Hematopoietic multipotent progenitor cell treated with erythropoietin and hydrocortisone succinate and interleukin-3 and kit ligand, for 6 days (in vitro differentiated cells): ENCODE data around the gene PGRMC2.
A peak's percentile ranks its signal among the peaks of the same experiment; 100 is the strongest.

Experiments used
- DNase-seq: peaks from one replicate; pipeline ENCODE4 v3.0.0-alpha.2; 2015

Gene PGRMC2

GRCh38 chr4:128298852-128299251 is 11.2 kb upstream of the PGRMC2 start:
- DNase-seq: peak; percentile 59

GRCh38 chr4:128298146-128298758 is 10.6 kb upstream of the PGRMC2 start:
- no peak for DNase-seq

GRCh38 chr4:128295255-128295654 is 7.6 kb upstream of the PGRMC2 start:
- DNase-seq: no peak

GRCh38 chr4:128294464-128294863 is 6.9 kb upstream of the PGRMC2 start:
- DNase-seq: no peak

- no peak for DNase-seq
Measured at GRCh38 chr4:128292349-128292748, 4.7 kb upstream of the PGRMC2 start.

GRCh38 chr4:128291096-128291495 is 3.5 kb upstream of the PGRMC2 start:
- no peak for DNase-seq

- DNase-seq: no peak
Measured at GRCh38 chr4:128290526-128290925, 2.9 kb upstream of the PGRMC2 start.

GRCh38 chr4:128289523-128290158 is 2.0 kb upstream of the PGRMC2 start:
- DNase-seq: peak; percentile 90

- DNase-seq: peak; percentile 68
Measured at GRCh38 chr4:128288689-128289106, 1.1 kb upstream of the PGRMC2 start.

- peak; percentile 100 for DNase-seq
Measured at GRCh38 chr4:128287871-128288688, 467 bp upstream of the PGRMC2 start.

- peak; percentile 87 for DNase-seq
Measured at GRCh38 chr4:128286474-128287058, 1.0 kb downstream of the PGRMC2 start.

- DNase-seq: no peak
Measured at GRCh38 chr4:128285085-128285997, 2.3 kb downstream of the PGRMC2 start.

GRCh38 chr4:128284317-128284716 is 3.3 kb downstream of the PGRMC2 start:
- DNase-seq: no peak

- no peak for DNase-seq
Measured at GRCh38 chr4:128283071-128283470, 4.5 kb downstream of the PGRMC2 start.

GRCh38 chr4:128282516-128282915 is 5.1 kb downstream of the PGRMC2 start:
- no peak for DNase-seq

GRCh38 chr4:128281354-128281753 is 6.3 kb downstream of the PGRMC2 start:
- no peak for DNase-seq

GRCh38 chr4:128279624-128280225 is 7.9 kb downstream of the PGRMC2 start:
- no peak for DNase-seq

- DNase-seq: no peak
Measured at GRCh38 chr4:128277856-128278255, 9.8 kb downstream of the PGRMC2 start.

- no peak for DNase-seq
Measured at GRCh38 chr4:128275346-128275745, 12.3 kb downstream of the PGRMC2 start.

- DNase-seq: no peak
Measured at GRCh38 chr4:128271551-128271950, 16.1 kb downstream of the PGRMC2 start.

GRCh38 chr4:128268970-128269369 is 18.6 kb downstream of the PGRMC2 start:
- DNase-seq: no peak

- DNase-seq: no peak
Measured at GRCh38 chr4:128267745-128268144, 19.9 kb downstream of the PGRMC2 start.
